HuH-7.5 (cell line): ENCODE measurements around the gene S1PR1.
A peak's percentile ranks its signal among the peaks of the same experiment; 100 is the strongest.
"Not testable (repeated sequence)": the region's sequence is repeated elsewhere in the genome, so short reads cannot be mapped to it uniquely, and the experiment has no call there.

Source experiments
- DNase-seq: peaks from one replicate; pipeline ENCODE4 v3.0.0; 2011; ENCODE audit warnings: low spot score

S1PR1 gene

GRCh38 chr1:101219924-101220870 is 16.6 kb upstream of the S1PR1 start:
- DNase-seq, result no peak

- no peak for DNase-seq
Observed at GRCh38 chr1:101220906-101221305, 15.9 kb upstream of the S1PR1 start.

GRCh38 chr1:101221945-101222429 is 14.8 kb upstream of the S1PR1 start:
- DNase-seq, result no peak

- no peak for DNase-seq
Observed at GRCh38 chr1:101227837-101228236, 9.0 kb upstream of the S1PR1 start.

- no peak for DNase-seq
Observed at GRCh38 chr1:101228424-101229134, 8.2 kb upstream of the S1PR1 start.

- DNase-seq, result not testable (repeated sequence)
Observed at GRCh38 chr1:101232182-101232581, 4.6 kb upstream of the S1PR1 start.

- DNase-seq, result no peak
Observed at GRCh38 chr1:101233495-101233894, 3.3 kb upstream of the S1PR1 start.

- DNase-seq, result no peak
Observed at GRCh38 chr1:101235216-101235695, 1.6 kb upstream of the S1PR1 start.

- no peak for DNase-seq
Observed at GRCh38 chr1:101235696-101236515, 913 bp upstream of the S1PR1 start.

GRCh38 chr1:101237229-101237837 is 514 bp downstream of the S1PR1 start:
- no peak for DNase-seq

GRCh38 chr1:101238031-101238628 is 1.3 kb downstream of the S1PR1 start:
- no peak for DNase-seq

- peak; percentile 56 for DNase-seq
Observed at GRCh38 chr1:101238681-101239094, 1.9 kb downstream of the S1PR1 start.

- no peak for DNase-seq
Observed at GRCh38 chr1:101239095-101240040, 2.5 kb downstream of the S1PR1 start.

GRCh38 chr1:101240041-101240430 is 3.2 kb downstream of the S1PR1 start:
- DNase-seq, result no peak

- no peak for DNase-seq
Observed at GRCh38 chr1:101241485-101242225, 4.8 kb downstream of the S1PR1 start.

- DNase-seq, result no peak
Observed at GRCh38 chr1:101242324-101243050, 5.7 kb downstream of the S1PR1 start.

GRCh38 chr1:101243751-101244150 is 6.9 kb downstream of the S1PR1 start:
- no peak for DNase-seq

GRCh38 chr1:101244842-101245241 is 8.0 kb downstream of the S1PR1 start:
- no peak for DNase-seq
